Measurements from ENCODE around the gene STT3B. TPM values are rescaled to one million over a fixed set of nuclear protein-coding genes. Genes with fewer than 3 reads are reported as not detected.
"Not testable (repeated sequence)": the region's sequence is repeated elsewhere in the genome, so short reads cannot be mapped to it uniquely, and the experiment has no call there.

STT3B gene
- total RNA-seq, 1 experiment from 2014 or later, result 74.7 TPM

DNA sequence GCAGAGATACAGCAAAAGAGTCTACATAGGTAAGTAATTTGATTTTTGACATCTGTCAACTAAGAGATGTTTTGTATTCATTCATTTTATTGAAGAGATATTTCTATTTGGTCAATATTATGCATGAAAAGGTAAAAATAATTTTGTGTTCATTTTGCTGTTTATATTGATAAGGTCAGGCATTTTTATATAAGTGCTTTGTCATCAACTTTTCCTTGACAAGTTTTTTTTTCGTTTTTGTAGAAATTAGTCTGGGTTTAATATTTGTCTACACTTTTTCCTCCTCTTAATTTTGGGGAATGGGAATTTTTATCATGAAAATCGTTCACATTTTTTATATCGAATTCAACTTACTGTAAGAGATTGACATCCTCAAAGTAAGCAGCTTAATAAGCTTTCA, 67.7 kb downstream of the STT3B start:
- DNase-seq (ENCODE audit: low read depth), result no peak

DNA sequence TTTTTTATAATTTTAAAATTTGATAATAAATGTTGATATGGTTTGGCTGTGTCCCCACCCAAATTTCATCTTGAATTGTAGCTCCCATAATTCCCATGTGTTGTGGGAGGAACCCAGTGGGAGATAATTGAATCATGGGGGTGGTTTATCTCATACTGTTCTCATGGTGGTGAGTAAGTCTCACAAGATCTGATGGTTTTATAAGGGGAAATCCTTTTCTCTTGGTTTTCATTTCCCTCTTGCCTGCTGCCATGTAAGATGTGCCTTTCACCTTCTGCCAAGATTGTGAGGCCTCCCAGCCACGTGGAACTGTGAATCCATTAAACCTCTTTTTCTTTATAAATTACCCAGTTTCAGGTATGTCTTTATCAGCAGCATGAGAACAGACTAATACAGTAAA, 72.6 kb downstream of the STT3B start:
- not testable (repeated sequence) for DNase-seq (ENCODE audit: low read depth)

DNA sequence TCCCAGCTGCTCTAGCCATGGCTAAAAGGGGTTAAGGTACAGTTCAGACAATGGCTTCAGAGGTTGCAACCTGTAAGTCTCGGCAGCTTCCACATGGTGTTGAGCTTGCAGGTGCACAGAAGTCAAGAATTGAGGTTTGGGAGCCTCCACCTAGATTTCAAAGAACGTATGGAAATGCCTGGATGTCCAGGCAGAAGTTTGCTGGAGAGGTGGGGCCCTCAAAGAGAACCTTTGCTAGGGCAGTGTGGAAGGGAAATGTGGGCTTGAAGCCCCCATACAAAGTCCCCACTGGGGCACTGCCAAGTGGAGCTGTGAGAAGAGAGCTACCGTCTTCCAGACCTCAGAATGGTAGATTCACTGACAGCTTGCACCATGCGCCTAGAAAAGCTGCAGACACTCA, 73.7 kb downstream of the STT3B start:
- no peak for DNase-seq (ENCODE audit: low read depth)

DNA sequence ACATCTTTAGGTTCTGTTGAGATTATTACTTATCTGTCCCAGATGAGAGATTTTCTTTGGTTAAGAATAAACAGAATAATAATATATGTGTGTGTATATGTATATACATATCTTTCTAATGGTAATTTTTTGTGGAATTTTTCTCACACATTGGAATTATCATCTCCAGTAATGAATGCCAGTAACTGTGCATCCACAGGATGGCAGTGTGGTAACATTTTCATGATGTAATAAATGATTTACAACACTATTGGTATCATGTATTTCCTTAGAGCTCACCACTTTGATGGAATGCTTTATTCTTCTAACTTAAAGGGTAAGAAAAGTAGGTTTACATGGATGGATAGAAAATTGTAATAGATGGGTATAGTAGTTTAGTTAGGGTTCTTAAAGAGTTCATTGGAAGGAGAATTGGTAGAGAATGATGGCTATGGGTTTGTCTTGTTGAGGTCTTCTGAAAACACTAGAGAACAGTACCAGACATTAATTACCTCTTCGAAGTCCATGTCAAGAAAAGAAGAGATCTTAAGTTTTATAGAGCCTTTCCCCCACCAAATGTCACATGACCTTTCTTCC, 78.1 kb downstream of the STT3B start:
- peak; percentile 3 for DNase-seq (ENCODE audit: low read depth)

DNA sequence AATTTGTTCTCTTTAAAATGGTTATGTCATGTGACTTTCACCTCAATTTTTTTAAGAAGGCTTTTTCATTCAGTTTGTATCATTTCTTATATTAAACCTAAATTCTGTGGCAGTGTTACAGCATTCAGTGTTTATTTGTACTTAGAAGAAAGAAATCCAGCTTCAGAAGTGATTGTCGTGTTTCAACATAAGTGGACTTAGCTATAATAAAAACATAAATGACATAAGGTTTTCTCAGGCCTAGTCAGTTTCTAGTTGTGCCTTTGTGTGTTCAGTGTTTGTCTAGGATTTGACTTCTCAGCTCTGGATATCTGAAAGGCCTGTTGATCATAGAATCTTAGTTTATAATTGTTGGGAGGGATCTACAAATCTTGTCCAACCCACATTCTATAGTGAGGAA, 80.5 kb downstream of the STT3B start:
- no peak for DNase-seq (ENCODE audit: low read depth)

DNA sequence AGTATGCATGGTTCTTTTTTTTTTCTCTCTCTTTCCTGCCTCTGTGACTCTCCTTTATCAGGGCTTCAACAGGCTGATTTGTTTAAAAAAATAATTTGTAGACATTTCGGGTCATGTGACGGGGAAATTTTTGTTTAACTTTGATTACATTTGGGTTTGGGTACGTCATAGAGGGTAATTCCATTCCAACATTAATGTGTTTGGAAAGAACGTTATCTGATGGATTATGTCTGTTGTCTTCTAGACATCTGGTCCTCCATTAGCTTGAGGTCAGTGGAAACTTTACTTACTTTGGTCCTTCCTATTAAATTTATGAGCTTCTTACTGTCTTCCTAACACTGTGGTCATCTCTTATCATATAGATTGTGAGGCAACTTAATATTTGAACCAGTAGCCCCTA, 80.9 kb downstream of the STT3B start:
- DNase-seq (ENCODE audit: low read depth), result no peak

DNA sequence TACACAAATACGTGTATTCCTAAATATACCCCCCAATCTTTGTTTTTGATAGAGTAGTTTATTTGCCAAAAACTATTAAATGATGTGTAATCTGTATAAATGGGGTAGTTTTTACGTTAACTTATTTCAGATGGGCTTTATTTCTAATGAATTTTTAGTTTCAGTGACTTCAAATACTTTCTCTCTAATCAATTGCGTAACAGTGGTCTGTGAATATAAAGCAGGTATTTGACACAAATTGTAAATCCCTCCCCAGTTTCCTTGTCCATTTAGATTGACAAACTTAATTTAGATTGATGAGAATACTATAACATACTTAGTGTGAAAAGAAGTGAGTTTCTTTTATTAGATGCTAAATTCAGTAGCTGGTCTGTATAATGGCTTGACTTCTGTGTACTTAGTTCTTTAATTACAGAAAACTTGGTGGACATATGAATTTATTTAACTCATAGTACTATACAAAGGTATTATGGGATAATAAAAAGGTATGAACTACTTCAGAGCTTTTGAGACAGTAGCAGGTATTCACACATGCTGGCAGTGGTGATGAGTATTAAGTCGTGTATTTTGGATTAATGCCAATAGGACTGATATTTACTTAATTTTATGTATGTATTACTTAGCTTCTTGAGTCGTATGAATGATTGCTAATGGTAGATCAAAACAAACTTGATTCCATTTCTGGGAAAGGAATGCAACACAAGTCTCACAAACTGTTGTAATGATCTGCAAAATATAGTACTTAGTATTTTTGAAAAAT, 81.6 kb downstream of the STT3B start:
- no peak for DNase-seq (ENCODE audit: low read depth)

DNA sequence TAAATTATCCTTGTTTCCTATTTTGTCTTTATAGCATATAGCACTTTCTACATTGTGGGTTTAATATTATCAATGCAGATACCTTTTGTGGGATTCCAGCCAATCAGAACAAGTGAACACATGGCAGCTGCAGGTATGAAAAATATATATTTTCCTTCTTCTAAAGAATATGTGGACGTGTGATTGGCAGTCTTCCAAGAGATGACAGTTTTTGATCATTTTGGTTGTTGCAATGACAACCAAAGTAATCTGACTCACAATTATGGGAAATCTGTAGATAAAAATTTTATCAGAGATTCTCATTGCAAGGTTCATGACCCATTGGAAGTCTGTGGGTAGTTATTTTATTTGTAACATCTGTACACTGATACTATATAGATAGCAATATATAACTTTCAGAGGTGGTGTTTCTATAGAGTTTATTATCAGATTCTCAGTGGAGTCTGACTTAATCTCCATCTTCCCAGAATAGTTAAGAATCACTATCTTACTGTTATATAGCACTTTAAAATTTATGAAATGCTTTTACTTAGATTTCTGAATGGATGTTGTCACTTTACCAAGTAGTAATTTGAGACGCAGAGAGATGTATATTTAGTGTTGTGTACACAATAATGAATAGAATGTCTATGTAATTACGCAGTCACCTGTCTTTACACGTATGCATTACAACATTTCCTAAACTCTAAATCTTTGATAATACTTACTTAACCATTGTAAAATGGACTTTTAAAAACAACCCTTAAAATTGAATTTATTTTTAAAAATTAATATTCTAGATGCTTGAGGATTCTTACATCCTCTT, 82.5 kb downstream of the STT3B start:
- DNase-seq (ENCODE audit: low read depth), result no peak

DNA sequence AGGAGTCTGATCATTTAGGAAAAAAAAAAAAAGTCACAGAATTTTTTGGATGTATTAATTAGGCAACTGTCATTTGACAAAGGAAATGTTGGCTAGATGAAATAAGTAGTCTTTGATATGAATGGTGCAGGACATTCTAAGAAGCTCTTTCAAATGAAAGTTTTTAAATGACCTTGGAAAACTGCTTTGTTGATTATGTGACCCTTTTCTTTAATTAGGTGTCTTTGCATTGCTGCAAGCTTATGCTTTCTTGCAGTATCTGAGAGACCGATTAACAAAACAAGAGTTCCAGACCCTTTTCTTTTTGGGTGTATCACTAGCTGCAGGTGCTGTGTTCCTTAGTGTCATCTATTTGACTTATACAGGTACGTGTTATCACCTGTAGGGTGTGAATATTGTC, 84.0 kb downstream of the STT3B start:
- DNase-seq (ENCODE audit: low read depth), result no peak

DNA sequence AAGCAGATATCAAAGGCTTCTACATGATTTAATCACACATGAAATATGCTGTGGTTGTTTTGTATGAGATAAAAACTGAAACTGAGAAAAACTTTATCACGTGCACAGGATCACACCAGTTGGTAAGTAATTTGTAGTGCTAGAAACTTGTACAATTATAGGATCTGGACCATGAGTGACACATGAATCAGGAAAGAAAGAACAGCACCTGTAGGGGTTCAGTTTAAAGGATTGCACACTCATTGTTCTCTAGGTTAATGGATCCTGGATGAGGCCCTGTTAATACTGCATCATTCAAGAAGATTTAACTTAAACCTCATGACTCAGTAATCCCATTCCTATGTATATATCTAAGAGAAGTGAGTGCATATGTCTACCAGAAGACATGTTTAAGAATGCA, 87.9 kb downstream of the STT3B start:
- DNase-seq (ENCODE audit: low read depth), result no peak

DNA sequence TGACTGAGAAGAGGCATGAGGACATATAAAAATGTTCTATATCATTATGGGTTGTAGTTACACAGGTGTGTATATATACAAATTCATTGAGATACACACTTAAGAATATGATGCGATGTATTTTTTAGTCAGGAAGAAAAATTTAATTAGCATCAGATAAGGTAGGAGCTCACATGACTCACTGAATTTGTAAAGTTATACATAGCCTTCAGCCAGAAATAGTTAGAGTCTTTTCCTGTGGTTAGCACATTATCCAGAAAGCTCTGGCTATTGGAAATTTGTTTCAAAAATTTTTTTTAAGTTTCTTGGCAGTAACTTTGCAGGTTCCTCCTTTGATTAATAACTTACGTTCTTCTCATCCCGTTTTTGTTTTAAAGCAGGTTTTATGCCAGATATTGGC, 88.6 kb downstream of the STT3B start:
- DNase-seq (ENCODE audit: low read depth), result no peak

DNA sequence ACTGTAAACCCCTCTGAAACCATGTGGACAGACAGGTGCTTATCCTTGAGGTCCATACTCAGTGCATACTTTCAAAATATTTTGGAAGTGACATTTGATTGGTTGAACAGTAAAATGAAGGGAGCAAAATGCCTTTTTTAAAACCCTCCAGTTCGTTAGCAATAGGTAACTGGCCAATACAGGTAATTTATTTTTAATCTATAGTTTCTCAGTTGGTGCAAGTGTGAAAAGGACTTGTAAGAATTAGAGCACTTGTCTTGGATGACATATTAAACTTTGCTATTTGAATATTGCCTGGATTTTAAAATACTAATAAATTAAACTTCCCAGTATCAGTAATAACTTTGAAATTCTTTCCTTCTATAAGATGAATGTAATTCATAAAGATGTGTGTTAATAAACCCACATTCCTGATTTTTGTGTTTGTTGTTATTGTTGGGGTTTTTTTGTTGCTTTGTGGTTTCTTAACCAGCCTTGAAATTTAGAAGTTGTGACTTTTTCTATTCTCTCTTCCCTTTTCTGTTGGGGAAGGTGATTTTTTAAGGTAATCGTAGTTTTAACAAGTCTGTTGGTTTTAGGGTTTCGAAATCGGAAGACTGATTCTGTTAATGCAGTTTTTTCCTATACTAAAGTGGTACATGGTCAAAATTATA, 90.0 kb downstream of the STT3B start:
- no peak for DNase-seq (ENCODE audit: low read depth)

DNA sequence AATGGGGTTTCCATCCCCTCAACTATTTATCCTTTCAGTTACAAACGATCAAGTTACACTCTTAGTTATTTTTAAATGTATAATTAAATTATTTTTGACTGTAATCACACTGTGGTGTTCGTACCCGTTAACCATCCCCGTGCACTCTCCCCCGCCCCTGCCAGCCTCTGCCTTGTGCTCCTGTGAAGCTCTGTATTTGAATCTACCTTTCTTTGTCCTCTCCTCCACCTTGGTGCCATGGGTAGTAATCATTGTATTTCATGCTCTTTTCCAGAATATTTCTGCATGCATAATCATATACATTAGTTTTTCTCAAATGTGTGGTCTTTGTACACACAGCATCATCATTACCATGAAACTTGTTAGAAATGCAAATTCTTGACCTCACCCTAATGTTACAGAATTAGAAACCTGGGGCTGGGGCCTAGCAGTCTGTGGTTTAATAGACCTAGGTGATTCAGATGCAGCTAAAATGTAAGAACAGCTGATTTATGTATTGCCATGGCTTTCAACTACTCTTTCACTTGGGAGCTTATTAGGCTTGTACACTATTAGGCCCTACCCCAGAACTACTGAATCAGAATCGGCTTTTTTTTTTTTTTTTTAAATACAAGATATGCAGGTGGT, 91.5 kb downstream of the STT3B start:
- no peak for DNase-seq (ENCODE audit: low read depth)

DNA sequence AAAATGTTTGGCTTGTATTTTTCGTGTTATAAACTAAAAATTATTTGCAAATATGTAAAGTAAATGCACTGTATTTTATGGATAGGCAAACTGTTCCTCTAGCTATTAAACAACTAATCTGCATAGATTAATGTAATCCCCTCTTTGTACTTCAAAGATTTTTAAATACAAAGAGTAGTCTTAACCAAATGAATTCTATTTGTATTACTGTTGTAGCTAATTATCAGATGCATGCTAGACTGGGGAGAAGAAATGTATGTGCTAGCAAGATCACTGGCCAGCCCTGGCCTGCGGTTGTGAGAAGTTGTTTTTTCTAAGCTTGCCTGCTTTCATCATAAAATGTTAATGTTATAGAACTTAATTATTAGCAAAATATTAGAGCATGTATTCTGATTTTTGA, 92.6 kb downstream of the STT3B start:
- DNase-seq (ENCODE audit: low read depth), result no peak

DNA sequence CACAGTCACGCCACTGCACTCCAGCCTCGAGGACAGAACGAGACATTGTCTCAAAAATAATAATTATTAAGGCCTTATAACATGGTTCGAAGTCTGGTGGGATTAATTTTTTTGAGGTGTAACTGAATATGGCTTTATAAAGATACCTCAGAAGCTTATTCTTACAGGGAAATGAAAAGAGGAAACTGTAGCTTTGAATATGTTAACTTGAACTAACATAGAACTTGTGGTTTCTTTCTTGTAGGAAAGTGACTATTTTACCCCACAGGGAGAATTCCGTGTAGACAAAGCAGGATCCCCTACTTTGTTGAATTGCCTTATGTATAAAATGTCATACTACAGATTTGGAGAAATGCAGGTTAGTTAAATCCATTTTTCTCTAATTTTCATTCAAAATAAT, 96.3 kb downstream of the STT3B start:
- no peak for DNase-seq (ENCODE audit: low read depth)

DNA sequence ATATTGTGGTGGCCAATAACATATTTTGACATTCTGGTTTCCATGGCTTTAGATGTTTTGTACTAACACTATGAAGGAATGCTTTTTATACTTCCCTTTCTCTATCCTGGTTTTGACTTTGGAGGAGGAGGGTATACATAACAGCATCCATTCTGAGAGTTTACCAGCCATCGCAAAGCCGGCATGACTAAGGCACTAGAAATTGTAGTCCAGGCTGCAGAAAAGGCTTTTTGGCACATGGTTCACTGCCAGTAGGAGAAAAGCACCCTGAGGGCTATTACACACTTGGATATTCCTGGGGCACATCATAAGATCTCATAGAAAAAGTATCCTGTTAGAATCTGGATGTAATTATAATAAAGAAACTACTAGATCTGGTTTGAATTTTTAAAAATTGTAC, 101.8 kb downstream of the STT3B start:
- peak; percentile 9 for DNase-seq (ENCODE audit: low read depth)

DNA sequence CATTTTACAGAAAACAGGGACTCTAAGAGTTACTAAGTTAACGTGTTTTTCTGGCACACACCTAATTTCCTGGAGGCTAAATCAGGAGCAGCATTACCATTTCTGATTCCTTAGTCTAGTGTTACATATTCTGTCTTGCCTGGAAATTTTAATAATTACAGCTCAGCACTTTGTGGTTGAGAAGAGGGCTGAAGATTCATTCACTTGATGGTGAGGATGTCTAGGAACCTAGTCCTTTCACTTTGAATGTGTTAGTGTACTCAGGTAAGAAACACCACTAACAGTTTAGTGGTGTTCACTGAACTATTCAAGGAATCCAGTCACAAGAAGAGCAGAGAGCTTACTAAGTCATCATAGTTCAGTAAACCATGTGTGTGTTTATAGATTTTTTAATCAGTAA, 102.8 kb downstream of the STT3B start:
- no peak for DNase-seq (ENCODE audit: low read depth)

DNA sequence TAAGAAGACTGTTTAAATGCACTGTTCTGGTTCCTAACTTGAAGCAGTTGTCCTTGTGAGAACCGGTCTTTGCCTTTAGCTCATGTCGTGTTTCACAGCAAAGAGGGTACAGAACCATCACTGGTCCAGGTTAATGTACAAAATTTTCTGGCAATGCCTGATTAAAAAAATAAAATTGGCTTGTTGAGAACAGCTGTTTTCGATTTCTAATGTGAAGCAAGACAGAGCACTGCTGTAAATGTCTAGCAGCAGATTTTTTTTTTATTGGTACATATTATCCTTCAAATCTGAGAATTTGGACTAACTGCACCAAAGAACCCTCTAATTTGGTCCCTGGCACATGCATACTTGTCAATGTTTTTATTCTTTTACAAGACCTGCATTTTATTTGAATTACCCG, 103.3 kb downstream of the STT3B start:
- DNase-seq (ENCODE audit: low read depth), result no peak

DNA sequence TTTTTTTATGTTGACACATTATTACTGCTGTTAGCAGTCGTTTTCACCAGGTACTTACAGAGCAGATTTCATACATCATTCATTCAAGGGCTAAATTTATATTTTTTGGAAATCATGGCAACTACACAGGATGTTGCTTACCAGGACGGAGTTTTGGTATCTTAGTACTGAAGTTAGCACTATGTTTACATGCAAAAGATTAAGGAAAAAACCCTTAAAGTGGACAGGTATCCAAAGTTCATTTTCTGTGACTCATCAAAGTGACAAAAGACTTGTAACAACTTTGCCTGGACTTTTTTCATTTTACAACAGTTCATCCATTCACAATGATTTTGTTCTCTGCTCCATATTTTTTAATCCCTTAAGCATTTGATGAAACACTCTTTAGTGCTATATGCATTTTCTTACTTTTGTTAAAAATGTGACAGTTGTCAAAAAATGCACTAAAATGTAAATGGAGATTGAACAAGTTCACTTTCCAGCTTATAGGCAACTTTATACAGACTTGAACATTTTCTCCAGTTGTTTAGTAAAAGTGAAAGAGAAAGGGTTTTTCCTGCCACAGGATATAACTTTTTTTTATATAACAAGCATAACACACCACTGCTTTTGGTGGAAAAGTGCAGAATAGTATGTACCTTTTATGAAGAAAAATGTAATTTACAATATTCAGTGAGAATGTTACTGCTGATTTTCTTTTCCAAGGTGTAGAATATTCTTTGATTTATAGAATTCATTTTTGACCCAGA, 104.1 kb downstream of the STT3B start:
- no peak for DNase-seq (ENCODE audit: low read depth)

DNA sequence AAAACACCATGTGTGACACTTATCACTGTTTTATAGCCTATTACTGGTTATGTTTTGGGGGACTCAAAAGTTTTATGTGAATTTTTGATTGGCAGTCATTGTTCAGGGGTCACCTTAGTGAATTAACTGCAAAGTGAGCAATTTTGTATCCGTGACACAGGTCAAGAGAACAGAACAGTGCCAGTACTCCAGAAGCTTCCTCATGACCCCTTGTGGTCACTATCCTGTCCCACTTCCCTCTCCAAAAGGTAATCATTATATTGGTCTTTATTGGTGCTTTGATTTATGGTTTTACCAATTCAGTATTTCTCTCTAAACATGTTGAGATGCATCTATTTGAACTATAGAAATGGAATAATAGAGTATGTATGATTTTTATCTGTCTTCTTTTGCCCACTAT, 107.1 kb downstream of the STT3B start:
- DNase-seq (ENCODE audit: low read depth), result no peak

DNA sequence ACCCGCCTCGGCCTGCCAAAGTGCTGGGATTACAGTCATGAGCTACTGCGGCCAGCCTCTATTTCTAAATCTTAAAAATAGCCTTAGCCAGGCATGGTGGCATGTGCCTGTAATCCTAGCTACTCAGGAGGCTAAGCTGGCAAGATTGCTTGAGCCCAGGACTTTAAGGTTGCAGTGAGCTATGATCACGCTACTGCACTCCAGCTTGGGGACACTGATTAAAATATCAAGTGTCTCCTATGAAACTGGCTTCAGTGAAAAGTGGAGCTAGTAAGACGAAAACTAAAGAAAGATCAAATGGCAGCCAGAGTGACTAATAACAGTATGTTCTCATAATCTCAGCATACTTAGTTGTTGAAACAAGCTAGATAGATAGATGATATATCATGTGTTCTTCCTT, 112.5 kb downstream of the STT3B start:
- no peak for DNase-seq (ENCODE audit: low read depth)
